HepG2 (cell line): Measurements from ENCODE around the gene C1QTNF6. TPM values are rescaled to one million over a fixed set of nuclear protein-coding genes. Genes with fewer than 3 reads are reported as not detected.
A peak's percentile ranks its signal among the peaks of the same experiment; 100 is the strongest.

Experiments
- ATAC-seq: fragments of 200-7000 bp; cut with Tn5 transposase; 3 replicates; pipeline ENCODE4 v1.9.1; 2020; ENCODE audit warnings: mild to moderate bottlenecking, moderate library complexity
- BruUV-seq: library from RNA; stranded (reverse); fragments of 400-500 nt; replicated peaks from 2 replicates; lab custom pipeline; 2021; lab: Mats Ljungman, UMichigan
- CTCF ChIA-PET: fragments of 300-600 bp; formaldehyde crosslinking; extraction: SDS; loops from one replicate; lab custom pipeline; 2021; ENCODE audit warnings: low total read pairs, inconsistent platforms, low intra/inter-chr PET ratio; lab: Yijun Ruan, JAX
- POLR2A ChIA-PET: fragments of 350-600 bp; sonication (Branson Sonifier 250); formaldehyde crosslinking; loops from one replicate; lab custom pipeline; 2020; ENCODE audit warnings: antibody characterized with exemption, inconsistent platforms; lab: Yijun Ruan, JAX
- DNase-seq: peaks from one replicate; pipeline ENCODE4 v3.0.0-alpha.2; 2015; ENCODE audit warnings: low spot score
- FAIRE-seq: peaks from 3 replicates; lab custom pipeline; 2011; peaks lifted over from hg19 to GRCh38; lab: Jason Lieb, UNC
- H2AFZ ChIP-seq: one replicate; pipeline ENCODE4 v1.6.1; 2011; ENCODE audit warnings: low read length, inconsistent platforms
- H3K27ac ChIP-seq: fragments of 300-600 bp; 3 replicates; pipeline ENCODE4 v1.8.0; 2011; ENCODE audit warnings: mixed run types, mild to moderate bottlenecking, mixed read lengths, low read length, inconsistent platforms; ENCODE audit not compliant: insufficient read depth; ENCODE audit errors: extremely low read length
- H3K27me3 ChIP-seq, 2 experiments: fragments of 200-600 bp in 1 of 2; 2 replicates in 1 of 2; 3 replicates in 1 of 2; pipeline versions ENCODE4 v1.6.0 to v1.8.0; 2011; ENCODE audit warnings: low read length in 2 of 2, mild to moderate bottlenecking in 2 of 2, moderate library complexity in 2 of 2, inconsistent platforms in 1 of 2; ENCODE audit not compliant: insufficient read depth in 2 of 2, control insufficient read depth in 1 of 2
- H3K36me3 ChIP-seq, 2 experiments: fragments of 200-600 bp in 1 of 2; replicated peaks in 1 of 2; 2 replicates in 1 of 2; 3 replicates in 1 of 2; pipeline versions ENCODE4 v1.5.1 to v1.8.0; 2011; ENCODE audit warnings: low read length in 2 of 2, inconsistent platforms in 1 of 2; ENCODE audit not compliant: insufficient read depth in 2 of 2, control insufficient read depth in 1 of 2
- H3K4me1 ChIP-seq: 2 replicates; pipeline ENCODE4 v1.5.1; 2012; ENCODE audit warnings: low read length, inconsistent platforms; ENCODE audit not compliant: insufficient read depth
- H3K4me2 ChIP-seq: 2 replicates; pipeline ENCODE4 v1.6.0; 2011; ENCODE audit warnings: low read depth, low read length, inconsistent platforms
- H3K4me3 ChIP-seq, 3 experiments: fragments of 200-600 bp in 1 of 3; sonication (generic), shearing (Covaris generic) in 1 of 3; replicated peaks in 1 of 3; 2 replicates each; pipeline ENCODE4 v1.5.1; 2011 to 2016; ENCODE audit warnings: low read length in 3 of 3, inconsistent platforms in 2 of 3, low read depth in 2 of 3, mild to moderate bottlenecking in 2 of 3, control low read depth in 1 of 3, mixed read lengths in 1 of 3; ENCODE audit not compliant: insufficient read depth in 1 of 3
- H3K79me2 ChIP-seq: one replicate; pipeline ENCODE4 v1.6.1; 2011; ENCODE audit warnings: low read length, inconsistent platforms; ENCODE audit not compliant: insufficient read depth
- H3K9ac ChIP-seq: 2 replicates; pipeline ENCODE4 v1.6.0; 2011; ENCODE audit warnings: mild to moderate bottlenecking, low read depth, low read length, inconsistent platforms; ENCODE audit not compliant: insufficient read depth
- H3K9me3 ChIP-seq: 2 replicates; pipeline ENCODE4 v1.5.1; 2012; ENCODE audit warnings: mild to moderate bottlenecking, low read length
- H4K20me1 ChIP-seq: 2 replicates; pipeline ENCODE4 v1.6.0; 2011; ENCODE audit warnings: inconsistent platforms, mild to moderate bottlenecking, low read length, moderate library complexity; ENCODE audit not compliant: insufficient read depth
- ASH2L ChIP-seq: fragments of 300-600, 200-600 bp; sonication (generic); IDR thresholded peaks from 2 replicates; pipeline ENCODE4 v1.7.0; 2017; ENCODE audit warnings: low read depth, mild to moderate bottlenecking, moderate library complexity, mixed read lengths, low read length; ENCODE audit not compliant: insufficient read length
- ESRRA ChIP-seq: sonication (generic); formaldehyde crosslinking; IDR thresholded peaks from 2 replicates; pipeline ENCODE4 v1.5.1; 2020; ENCODE audit warnings: mild to moderate bottlenecking, low read depth, missing genetic modification reagents
- ETV5 ChIP-seq: IDR thresholded peaks from 2 replicates; pipeline ENCODE4 v1.6.1; 2018; ENCODE audit warnings: missing biosample characterization, missing genetic modification reagents, inconsistent platforms, borderline replicate concordance
- GFI1 ChIP-seq: sonication (generic); formaldehyde crosslinking; IDR thresholded peaks from 2 replicates; pipeline ENCODE4 v1.5.0; 2020; ENCODE audit warnings: missing genetic modification reagents, mild to moderate bottlenecking, borderline replicate concordance
- HHEX ChIP-seq: IDR thresholded peaks from 2 replicates; pipeline ENCODE4 v1.6.1; 2016; ENCODE audit warnings: control low read depth
- HMG20A ChIP-seq: IDR thresholded peaks from 2 replicates; pipeline ENCODE4 v1.6.1; 2016; ENCODE audit warnings: borderline replicate concordance
- HNF1B ChIP-seq: sonication (generic); formaldehyde crosslinking; IDR thresholded peaks from 2 replicates; pipeline ENCODE4 v1.5.1; 2020; ENCODE audit warnings: mild to moderate bottlenecking, moderate library complexity, missing genetic modification reagents
- MEIS2 ChIP-seq: sonication (generic); formaldehyde crosslinking; IDR thresholded peaks from 2 replicates; pipeline ENCODE4 v1.9.0; 2021; ENCODE audit warnings: mild to moderate bottlenecking, missing genetic modification reagents
- NFIB ChIP-seq: sonication (generic); formaldehyde crosslinking; IDR thresholded peaks from 2 replicates; pipeline ENCODE4 v1.9.0; 2021; ENCODE audit warnings: missing genetic modification reagents, mild to moderate bottlenecking, borderline replicate concordance
- NFYC ChIP-seq: IDR thresholded peaks from 2 replicates; pipeline ENCODE4 v1.6.1; 2016; ENCODE audit warnings: missing genetic modification reagents, missing compliant biosample characterization
- REPIN1 ChIP-seq: sonication (generic); formaldehyde crosslinking; IDR thresholded peaks from 2 replicates; pipeline ENCODE4 v1.8.0; 2022; ENCODE audit warnings: missing genetic modification reagents, low read depth, mild to moderate bottlenecking, borderline replicate concordance
- TARDBP ChIP-seq: sonication (generic); formaldehyde crosslinking; IDR thresholded peaks from 2 replicates; pipeline ENCODE4 v1.8.0; 2022; ENCODE audit warnings: mild to moderate bottlenecking, missing genetic modification reagents
- ZNF329 ChIP-seq: sonication (generic); formaldehyde crosslinking; IDR thresholded peaks from 2 replicates; pipeline ENCODE4 v1.9.0; 2021; ENCODE audit warnings: low read depth, mild to moderate bottlenecking, missing genetic modification reagents
- ZNF441 ChIP-seq: sonication (generic); formaldehyde crosslinking; IDR thresholded peaks from 2 replicates; pipeline ENCODE4 v1.7.0; 2021; ENCODE audit warnings: missing genetic modification reagents, borderline replicate concordance
- ZNF720 ChIP-seq: sonication (generic); formaldehyde crosslinking; IDR thresholded peaks from 2 replicates; pipeline ENCODE4 v1.4.0; 2020; ENCODE audit warnings: missing genetic modification reagents
- ZSCAN20 ChIP-seq: sonication (generic); formaldehyde crosslinking; IDR thresholded peaks from 2 replicates; pipeline ENCODE4 v1.4.0; 2020; ENCODE audit warnings: missing genetic modification reagents, mild to moderate bottlenecking, borderline replicate concordance
- WGBS: methylation state at CpG from one replicate; pipeline ENCODE4 v1.1.6; 2017; ENCODE audit warnings: low lambda C conversion rate; 5-methylcytosine and 5-hydroxymethylcytosine counted together
- in situ Hi-C: cut with HindIII; loops from 2 replicates; pipeline ENCODE4 v1.10.0; 2017; ENCODE audit warnings: low pct_unique_long_range_greater_than_20kb; ENCODE audit not compliant: extremely low pct_ligation_motif_present
- intact Hi-C: fragments of 100-400 bp; cut with micrococcal nuclease; formaldehyde crosslinking; loops from one replicate; pipeline ENCODE4 v1.10.0; 2022; ENCODE audit not compliant: unreplicated experiment
- polyA plus RNA-seq, 8 experiments: library from polyadenylated mRNA; depleted of rRNA in 3 of 8; stranded (reverse) in 7 of 8; unstranded in 1 of 8; fragments of >200 nt; fragmentation: Illumina TruSeq in 4 of 8; extraction: Trizol in 4 of 8; gene quantifications; 2 replicates each; pipeline versions ENCODE4 v1.2.1 to v1.2.3, GENCODE V29; 2011 to 2016; ENCODE audit warnings: low read depth in 4 of 8, missing spikeins in 1 of 8, mixed read lengths in 1 of 8; ENCODE audit not compliant: insufficient read depth in 1 of 8
- total RNA-seq, 5 experiments: library from RNA; depleted of rRNA; stranded (reverse); fragments of >200 nt; fragmentation: Illumina TruSeq; extraction: Trizol; gene quantifications; 2 replicates each; pipeline ENCODE4 v1.2.3, GENCODE V29; 2016; ENCODE audit warnings: low read depth in 1 of 5
- TF ChIP-seq, protein P1 (sequence below): sonication (generic); formaldehyde crosslinking; IDR thresholded peaks from 2 replicates; pipeline ENCODE4 v1.4.0; 2020; ENCODE audit warnings: missing genetic modification reagents

The C1QTNF6 gene
- total and polyA plus RNA-seq, 2 of the 13 experiments (the other 11 are each of a cell fraction or from before 2014, with no cell fraction given): 2.7 to 6.9 TPM

DNA sequence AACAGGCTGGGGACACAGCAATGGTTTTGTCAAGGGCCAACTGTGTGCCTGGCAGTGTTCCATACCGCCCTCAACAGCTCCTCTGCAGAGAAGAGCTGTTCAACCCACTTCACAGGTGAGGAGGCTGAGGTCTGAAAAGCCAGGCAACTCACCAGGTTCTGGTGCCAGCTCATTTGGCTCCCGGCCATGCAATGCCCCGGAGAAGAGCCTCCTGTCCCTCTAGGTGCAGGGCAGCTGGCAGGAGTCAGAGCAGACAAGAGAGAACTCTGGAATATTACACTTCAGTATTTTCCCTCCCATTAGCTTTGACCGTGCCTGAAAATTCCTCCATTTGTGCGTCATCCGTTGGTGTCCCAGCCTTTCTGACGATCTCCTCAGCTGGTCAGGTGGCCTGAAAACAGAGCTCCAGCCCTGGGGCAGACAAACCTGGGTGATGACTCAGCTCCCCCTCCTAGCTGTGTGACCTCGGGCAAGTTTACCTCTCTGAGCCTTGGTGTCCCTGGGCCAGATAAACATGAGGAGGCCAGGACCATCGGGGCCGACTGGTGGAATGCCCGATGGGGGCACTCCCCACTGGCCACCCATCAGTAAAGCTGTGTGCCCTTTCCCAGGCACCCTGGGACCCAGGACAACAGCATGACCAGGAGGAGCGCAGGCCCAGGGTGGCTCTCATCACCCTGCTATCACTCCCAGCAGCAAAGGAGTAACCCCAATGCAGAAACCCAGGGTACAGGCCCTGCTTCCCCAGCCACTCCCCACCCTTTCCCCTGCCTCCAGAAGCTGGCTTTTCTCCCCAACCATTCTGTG, 9.6 kb upstream of the C1QTNF6 start (continued):
- TF ChIP-seq ZNF329 (CRISPR knock-in tag): no peak

DNA sequence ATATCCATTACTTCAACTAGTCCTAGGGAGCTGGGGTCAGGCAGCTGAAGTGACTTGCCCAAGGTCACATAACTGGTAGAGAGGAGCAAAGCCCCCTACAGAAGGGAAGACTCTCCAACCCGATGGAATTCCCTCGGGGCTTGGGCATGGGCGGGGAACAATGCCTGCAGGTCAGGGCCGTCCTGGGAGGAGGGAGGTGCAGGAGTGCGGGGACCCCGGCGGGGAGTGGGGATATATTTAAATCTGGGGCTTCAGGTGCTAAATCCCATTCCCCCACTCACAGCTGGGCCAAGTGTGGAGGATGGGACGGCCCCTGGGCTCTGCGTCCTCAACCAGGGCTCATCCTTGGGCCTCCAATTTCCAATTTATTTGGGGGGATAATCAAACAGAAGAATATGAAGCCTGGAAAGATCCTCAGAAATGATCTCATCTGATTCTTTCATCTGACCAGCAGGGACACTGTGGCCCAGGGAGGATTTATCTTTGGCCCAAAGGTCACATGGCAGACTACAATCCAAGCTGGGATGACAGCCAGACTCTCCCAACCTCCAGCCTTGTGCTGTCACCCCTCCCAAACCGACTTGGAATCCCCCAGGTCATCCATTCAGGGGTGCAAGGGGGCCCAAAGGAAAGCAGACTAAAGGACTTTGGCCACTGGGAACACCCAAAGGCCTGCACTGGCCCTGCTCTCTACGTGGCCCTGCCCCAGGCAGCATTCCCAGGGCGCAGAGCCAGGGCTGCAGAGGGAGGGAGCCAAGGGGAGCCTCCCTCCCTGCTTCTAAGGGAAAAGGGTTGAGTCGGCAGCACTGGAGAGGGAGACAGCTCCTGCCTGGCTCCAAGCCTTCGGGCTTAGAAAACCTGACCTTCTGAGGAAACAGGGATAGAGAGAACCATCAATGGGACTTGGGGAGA, 8.7 kb upstream of the C1QTNF6 start:
- POLR2A ChIA-PET: interaction anchor here (0.9 to 3.4 kb wide), 6 partner anchors 9 to 164 kb away, joined by 3 to 22 read pairs (median 6); partner anchors contain the start of gene C1QTNF6
- Histone ChIP-seq H3K79me2 (no peaks in the 10 kb centered on the region), H2AFZ (no peak overlapping the region), H3K4me2 (peak overlapping the region; percentile 73), H3K9ac (peak overlapping the region; percentile 94), H3K9me3 (no peaks in the 10 kb centered on the region), H3K4me1 (peaks cover 74% of the 10 kb centered on the region), H4K20me1 (peaks cover 3% of the 10 kb centered on the region; the same call in 1 of the 2 replicates), H3K36me3 (no peaks in the 10 kb centered on the region), H3K27me3 (no peaks in the 10 kb centered on the region), H3K27ac (peak overlapping the region; percentile 90), H3K4me3 (peak overlapping the region in 1 of 3 experiments; percentile 80; a peak in 2 of 6 replicates)
- DNase-seq (peak; percentile 83), FAIRE-seq (peak; percentile 92), ATAC-seq (peak; percentile 51)
- no TSS peak for BruUV-seq
- WGBS: 2% methylated on average over 12 of the region's 14 CpGs
- in situ Hi-C loops (loop anchor here (5.0 kb wide), 1 partner anchor 34 kb away; no protein-coding TSS in a partner anchor), intact Hi-C loops (loop anchor here (1.0 to 5.0 kb wide), 3 partner anchors 18 to 164 kb away; no protein-coding TSS in a partner anchor)
- CTCF ChIA-PET: interaction anchor here (1.1 to 5.1 kb wide), 3 partner anchors 30 to 64 kb away, joined by 3 to 57 read pairs (median 6); no protein-coding TSS in a partner anchor
- TF ChIP-seq HNF1B (CRISPR knock-in tag) (0 out of 2 replicates have a peak, but pooled peaks have one; percentile 20), ZNF720 (CRISPR knock-in tag) (no peak), HHEX (CRISPR knock-in tag) (no peak), GFI1 (CRISPR knock-in tag) (peak; percentile 64), ASH2L (peak; percentile 15), NFYC (CRISPR knock-in tag) (no peak), NFIB (CRISPR knock-in tag) (no peak), ETV5 (no peak), REPIN1 (CRISPR knock-in tag) (peak; percentile 68; the same call in 1 of the 2 replicates), ESRRA (peak; percentile 77; the same call in 1 of the 2 replicates), ZNF441 (no peak), ZSCAN20 (no peak), HMG20A (CRISPR knock-in tag) (peak; percentile 35; the same call in 1 of the 2 replicates), TARDBP (CRISPR knock-in tag) (peak; percentile 76), MEIS2 (CRISPR knock-in tag) (0 out of 2 replicates have a peak, but pooled peaks have one; percentile 41)
- TF ChIP-seq, protein P1, sequence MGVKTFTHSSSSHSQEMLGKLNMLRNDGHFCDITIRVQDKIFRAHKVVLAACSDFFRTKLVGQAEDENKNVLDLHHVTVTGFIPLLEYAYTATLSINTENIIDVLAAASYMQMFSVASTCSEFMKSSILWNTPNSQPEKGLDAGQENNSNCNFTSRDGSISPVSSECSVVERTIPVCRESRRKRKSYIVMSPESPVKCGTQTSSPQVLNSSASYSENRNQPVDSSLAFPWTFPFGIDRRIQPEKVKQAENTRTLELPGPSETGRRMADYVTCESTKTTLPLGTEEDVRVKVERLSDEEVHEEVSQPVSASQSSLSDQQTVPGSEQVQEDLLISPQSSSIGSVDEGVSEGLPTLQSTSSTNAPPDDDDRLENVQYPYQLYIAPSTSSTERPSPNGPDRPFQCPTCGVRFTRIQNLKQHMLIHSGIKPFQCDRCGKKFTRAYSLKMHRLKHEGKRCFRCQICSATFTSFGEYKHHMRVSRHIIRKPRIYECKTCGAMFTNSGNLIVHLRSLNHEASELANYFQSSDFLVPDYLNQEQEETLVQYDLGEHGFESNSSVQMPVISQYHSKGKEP (CRISPR knock-in tag): no peak
